ENCODE measurements around the gene TUT1. TPM values are rescaled to one million over a fixed set of nuclear protein-coding genes. Genes with fewer than 3 reads are reported as not detected.
A peak's percentile ranks its signal among the peaks of the same experiment; 100 is the strongest.

TUT1 gene
- total RNA-seq, 1 experiment from 2014 or later = 40.0 TPM

DNA sequence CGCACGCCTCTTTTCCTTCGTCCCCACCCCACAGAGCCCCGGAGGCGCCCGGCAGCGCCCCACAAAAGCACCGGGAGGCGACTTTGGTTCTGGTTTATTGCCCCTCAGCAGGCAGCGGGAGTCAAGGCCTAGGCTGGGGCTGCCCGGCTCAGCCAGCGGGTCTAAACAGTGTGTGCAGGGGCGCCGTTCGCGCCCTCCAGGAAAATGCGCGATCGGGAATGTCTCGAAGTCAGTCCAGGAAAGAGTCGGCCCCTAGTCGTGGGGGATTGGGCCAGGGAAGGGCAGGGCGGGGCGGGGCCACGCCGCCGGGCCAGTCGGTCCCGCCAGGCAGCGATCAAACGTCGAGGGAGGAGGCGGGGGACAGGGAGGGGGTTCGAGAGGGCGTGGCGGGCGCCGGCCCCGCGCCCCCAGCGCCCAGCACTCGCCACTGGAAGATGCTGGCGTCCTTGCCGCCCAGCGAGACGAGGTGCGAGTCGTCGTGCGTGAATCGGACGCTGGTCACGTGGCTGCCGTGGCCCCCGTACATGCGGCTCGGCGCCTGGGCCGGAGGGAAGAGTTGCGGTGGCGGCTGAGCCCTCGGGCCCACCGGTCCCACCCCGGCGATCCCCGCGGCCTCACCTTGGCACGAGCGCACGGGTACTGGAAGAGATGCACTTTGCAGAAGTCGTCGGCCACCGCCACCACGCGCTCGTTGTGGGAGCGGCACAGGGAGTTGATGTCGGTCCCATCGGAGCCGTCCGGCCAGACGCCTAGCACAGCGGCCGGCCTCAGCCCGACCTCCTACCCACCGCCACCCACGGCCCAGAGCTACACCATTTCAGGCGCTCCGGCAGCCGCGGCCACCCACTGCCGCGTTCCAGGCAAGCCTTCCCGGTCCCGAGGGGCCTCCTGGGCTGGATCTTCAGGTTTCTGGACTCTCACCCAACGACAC lies 11.1 kb upstream of the TUT1 start (continued):
- TF ChIP-seq, protein P1, sequence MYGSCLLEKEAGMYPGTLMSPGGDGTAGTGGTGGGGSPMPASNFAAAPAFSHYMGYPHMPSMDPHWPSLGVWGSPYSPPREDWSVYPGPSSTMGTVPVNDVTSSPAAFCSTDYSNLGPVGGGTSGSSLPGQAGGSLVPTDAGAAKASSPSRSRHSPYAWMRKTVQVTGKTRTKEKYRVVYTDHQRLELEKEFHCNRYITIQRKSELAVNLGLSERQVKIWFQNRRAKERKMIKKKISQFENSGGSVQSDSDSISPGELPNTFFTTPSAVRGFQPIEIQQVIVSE (CRISPR knock-in tag; IDR thresholded peaks at IDR 0.05; ENCODE audit: borderline replicate concordance) = no peak
- TF ChIP-seq ZNF263 (CRISPR knock-in tag; IDR thresholded peaks at IDR 0.05; ENCODE audit: low read depth) (0 out of 2 replicates have a peak, but pooled peaks have one; percentile 1), ZNF416 (CRISPR knock-in tag; IDR thresholded peaks at IDR 0.05) (no peak), ETV6 (CRISPR knock-in tag; IDR thresholded peaks at IDR 0.05) (peak; percentile 58; the same call in 1 of the 2 replicates), ZNF317 (CRISPR knock-in tag; IDR thresholded peaks at IDR 0.05; ENCODE audit: borderline replicate concordance, low read depth) (peak; percentile 39; the same call in 1 of the 2 replicates), IRF2 (CRISPR knock-in tag; IDR thresholded peaks at IDR 0.05; ENCODE audit: borderline replicate concordance, low read depth) (no peak), RELA (CRISPR knock-in tag; IDR thresholded peaks at IDR 0.05; ENCODE audit: borderline replicate concordance) (0 out of 2 replicates have a peak, but pooled peaks have one; percentile 69), FOXJ3 (CRISPR knock-in tag; IDR thresholded peaks at IDR 0.05; ENCODE audit: borderline replicate concordance) (no peak), NFATC4 (CRISPR knock-in tag; IDR thresholded peaks at IDR 0.05) (no peak), NR1H2 (CRISPR knock-in tag; IDR thresholded peaks at IDR 0.05) (no peak), HMGA2 (CRISPR knock-in tag; IDR thresholded peaks at IDR 0.05) (no peak), JUN (CRISPR knock-in tag; IDR thresholded peaks at IDR 0.05) (peak; percentile 76; the same call in 1 of the 2 replicates), TEAD4 (CRISPR knock-in tag; IDR thresholded peaks at IDR 0.05) (no peak), TP53 (CRISPR knock-in tag; IDR thresholded peaks at IDR 0.05) (peak; percentile 80; the same call in 1 of the 2 replicates), GABPB1 (CRISPR knock-in tag; IDR thresholded peaks at IDR 0.05) (no peak)
- TF ChIP-seq, protein P2, sequence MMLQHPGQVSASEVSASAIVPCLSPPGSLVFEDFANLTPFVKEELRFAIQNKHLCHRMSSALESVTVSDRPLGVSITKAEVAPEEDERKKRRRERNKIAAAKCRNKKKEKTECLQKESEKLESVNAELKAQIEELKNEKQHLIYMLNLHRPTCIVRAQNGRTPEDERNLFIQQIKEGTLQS (CRISPR knock-in tag; conservative IDR thresholded peaks at IDR 0.05) = no peak
- TF ChIP-seq, protein P3, sequence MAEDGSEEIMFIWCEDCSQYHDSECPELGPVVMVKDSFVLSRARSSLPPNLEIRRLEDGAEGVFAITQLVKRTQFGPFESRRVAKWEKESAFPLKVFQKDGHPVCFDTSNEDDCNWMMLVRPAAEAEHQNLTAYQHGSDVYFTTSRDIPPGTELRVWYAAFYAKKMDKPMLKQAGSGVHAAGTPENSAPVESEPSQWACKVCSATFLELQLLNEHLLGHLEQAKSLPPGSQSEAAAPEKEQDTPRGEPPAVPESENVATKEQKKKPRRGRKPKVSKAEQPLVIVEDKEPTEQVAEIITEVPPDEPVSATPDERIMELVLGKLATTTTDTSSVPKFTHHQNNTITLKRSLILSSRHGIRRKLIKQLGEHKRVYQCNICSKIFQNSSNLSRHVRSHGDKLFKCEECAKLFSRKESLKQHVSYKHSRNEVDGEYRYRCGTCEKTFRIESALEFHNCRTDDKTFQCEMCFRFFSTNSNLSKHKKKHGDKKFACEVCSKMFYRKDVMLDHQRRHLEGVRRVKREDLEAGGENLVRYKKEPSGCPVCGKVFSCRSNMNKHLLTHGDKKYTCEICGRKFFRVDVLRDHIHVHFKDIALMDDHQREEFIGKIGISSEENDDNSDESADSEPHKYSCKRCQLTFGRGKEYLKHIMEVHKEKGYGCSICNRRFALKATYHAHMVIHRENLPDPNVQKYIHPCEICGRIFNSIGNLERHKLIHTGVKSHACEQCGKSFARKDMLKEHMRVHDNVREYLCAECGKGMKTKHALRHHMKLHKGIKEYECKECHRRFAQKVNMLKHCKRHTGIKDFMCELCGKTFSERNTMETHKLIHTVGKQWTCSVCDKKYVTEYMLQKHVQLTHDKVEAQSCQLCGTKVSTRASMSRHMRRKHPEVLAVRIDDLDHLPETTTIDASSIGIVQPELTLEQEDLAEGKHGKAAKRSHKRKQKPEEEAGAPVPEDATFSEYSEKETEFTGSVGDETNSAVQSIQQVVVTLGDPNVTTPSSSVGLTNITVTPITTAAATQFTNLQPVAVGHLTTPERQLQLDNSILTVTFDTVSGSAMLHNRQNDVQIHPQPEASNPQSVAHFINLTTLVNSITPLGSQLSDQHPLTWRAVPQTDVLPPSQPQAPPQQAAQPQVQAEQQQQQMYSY (CRISPR knock-in tag; IDR thresholded peaks at IDR 0.05) = no peak
- TF ChIP-seq, protein P4, sequence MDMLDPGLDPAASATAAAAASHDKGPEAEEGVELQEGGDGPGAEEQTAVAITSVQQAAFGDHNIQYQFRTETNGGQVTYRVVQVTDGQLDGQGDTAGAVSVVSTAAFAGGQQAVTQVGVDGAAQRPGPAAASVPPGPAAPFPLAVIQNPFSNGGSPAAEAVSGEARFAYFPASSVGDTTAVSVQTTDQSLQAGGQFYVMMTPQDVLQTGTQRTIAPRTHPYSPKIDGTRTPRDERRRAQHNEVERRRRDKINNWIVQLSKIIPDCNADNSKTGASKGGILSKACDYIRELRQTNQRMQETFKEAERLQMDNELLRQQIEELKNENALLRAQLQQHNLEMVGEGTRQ (CRISPR knock-in tag; IDR thresholded peaks at IDR 0.05) = peak; percentile 94
- TF ChIP-seq, protein P5, sequence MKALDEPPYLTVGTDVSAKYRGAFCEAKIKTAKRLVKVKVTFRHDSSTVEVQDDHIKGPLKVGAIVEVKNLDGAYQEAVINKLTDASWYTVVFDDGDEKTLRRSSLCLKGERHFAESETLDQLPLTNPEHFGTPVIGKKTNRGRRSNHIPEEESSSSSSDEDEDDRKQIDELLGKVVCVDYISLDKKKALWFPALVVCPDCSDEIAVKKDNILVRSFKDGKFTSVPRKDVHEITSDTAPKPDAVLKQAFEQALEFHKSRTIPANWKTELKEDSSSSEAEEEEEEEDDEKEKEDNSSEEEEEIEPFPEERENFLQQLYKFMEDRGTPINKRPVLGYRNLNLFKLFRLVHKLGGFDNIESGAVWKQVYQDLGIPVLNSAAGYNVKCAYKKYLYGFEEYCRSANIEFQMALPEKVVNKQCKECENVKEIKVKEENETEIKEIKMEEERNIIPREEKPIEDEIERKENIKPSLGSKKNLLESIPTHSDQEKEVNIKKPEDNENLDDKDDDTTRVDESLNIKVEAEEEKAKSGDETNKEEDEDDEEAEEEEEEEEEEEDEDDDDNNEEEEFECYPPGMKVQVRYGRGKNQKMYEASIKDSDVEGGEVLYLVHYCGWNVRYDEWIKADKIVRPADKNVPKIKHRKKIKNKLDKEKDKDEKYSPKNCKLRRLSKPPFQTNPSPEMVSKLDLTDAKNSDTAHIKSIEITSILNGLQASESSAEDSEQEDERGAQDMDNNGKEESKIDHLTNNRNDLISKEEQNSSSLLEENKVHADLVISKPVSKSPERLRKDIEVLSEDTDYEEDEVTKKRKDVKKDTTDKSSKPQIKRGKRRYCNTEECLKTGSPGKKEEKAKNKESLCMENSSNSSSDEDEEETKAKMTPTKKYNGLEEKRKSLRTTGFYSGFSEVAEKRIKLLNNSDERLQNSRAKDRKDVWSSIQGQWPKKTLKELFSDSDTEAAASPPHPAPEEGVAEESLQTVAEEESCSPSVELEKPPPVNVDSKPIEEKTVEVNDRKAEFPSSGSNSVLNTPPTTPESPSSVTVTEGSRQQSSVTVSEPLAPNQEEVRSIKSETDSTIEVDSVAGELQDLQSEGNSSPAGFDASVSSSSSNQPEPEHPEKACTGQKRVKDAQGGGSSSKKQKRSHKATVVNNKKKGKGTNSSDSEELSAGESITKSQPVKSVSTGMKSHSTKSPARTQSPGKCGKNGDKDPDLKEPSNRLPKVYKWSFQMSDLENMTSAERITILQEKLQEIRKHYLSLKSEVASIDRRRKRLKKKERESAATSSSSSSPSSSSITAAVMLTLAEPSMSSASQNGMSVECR (CRISPR knock-in tag; IDR thresholded peaks at IDR 0.05; ENCODE audit: borderline replicate concordance) = peak; percentile 79; the same call in 1 of the 2 replicates
- TF ChIP-seq, protein P6, sequence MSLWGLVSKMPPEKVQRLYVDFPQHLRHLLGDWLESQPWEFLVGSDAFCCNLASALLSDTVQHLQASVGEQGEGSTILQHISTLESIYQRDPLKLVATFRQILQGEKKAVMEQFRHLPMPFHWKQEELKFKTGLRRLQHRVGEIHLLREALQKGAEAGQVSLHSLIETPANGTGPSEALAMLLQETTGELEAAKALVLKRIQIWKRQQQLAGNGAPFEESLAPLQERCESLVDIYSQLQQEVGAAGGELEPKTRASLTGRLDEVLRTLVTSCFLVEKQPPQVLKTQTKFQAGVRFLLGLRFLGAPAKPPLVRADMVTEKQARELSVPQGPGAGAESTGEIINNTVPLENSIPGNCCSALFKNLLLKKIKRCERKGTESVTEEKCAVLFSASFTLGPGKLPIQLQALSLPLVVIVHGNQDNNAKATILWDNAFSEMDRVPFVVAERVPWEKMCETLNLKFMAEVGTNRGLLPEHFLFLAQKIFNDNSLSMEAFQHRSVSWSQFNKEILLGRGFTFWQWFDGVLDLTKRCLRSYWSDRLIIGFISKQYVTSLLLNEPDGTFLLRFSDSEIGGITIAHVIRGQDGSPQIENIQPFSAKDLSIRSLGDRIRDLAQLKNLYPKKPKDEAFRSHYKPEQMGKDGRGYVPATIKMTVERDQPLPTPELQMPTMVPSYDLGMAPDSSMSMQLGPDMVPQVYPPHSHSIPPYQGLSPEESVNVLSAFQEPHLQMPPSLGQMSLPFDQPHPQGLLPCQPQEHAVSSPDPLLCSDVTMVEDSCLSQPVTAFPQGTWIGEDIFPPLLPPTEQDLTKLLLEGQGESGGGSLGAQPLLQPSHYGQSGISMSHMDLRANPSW (CRISPR knock-in tag; conservative IDR thresholded peaks at IDR 0.05; ENCODE audit: low read depth) = no peak
- TF ChIP-seq, protein P7, sequence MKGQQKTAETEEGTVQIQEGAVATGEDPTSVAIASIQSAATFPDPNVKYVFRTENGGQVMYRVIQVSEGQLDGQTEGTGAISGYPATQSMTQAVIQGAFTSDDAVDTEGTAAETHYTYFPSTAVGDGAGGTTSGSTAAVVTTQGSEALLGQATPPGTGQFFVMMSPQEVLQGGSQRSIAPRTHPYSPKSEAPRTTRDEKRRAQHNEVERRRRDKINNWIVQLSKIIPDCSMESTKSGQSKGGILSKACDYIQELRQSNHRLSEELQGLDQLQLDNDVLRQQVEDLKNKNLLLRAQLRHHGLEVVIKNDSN (CRISPR knock-in tag; IDR thresholded peaks at IDR 0.05) = peak; percentile 93
- TF ChIP-seq, protein P8, sequence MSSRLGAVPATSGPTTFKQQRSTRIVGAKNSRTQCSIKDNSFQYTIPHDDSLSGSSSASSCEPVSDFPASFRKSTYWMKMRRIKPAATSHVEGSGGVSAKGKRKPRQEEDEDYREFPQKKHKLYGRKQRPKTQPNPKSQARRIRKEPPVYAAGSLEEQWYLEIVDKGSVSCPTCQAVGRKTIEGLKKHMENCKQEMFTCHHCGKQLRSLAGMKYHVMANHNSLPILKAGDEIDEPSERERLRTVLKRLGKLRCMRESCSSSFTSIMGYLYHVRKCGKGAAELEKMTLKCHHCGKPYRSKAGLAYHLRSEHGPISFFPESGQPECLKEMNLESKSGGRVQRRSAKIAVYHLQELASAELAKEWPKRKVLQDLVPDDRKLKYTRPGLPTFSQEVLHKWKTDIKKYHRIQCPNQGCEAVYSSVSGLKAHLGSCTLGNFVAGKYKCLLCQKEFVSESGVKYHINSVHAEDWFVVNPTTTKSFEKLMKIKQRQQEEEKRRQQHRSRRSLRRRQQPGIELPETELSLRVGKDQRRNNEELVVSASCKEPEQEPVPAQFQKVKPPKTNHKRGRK (CRISPR knock-in tag; IDR thresholded peaks at IDR 0.05; ENCODE audit: borderline replicate concordance) = no peak
